A204.1 (cell line): ENCODE results near the gene ILF3.
"Not testable (repeated sequence)": the region's sequence is repeated elsewhere in the genome, so short reads cannot be mapped to it uniquely, and the experiment has no call there.

Source experiments
- FAIRE-seq: peaks from 2 replicates; lab custom pipeline; 2012; peaks lifted over from hg19 to GRCh38; lab: Jason Lieb, UNC

Gene ILF3

DNA sequence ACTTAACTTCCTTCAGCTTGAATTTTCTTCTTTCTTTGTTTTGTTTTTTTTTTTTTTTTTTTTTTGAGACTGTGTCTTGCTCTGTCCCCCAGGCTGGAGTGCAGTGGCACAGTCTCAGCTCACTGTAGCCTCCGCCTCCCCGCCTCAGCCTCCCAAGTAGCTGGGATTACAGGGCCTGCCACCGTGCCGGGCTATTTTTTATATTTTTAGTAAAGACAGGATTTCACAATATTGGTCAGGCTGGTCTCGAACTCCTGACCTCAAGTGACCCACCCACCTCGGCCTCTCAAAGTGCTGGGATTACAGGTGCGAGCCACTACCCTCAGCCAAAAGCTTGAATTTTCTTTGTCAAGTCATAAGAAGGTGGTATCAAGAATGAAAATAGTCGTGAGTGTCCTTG is 21.1 kb downstream of the ILF3 start:
- not testable (repeated sequence) for FAIRE-seq

GRCh38 chr19:10677751-10678150 is 23.6 kb downstream of the ILF3 start:
- no peak for FAIRE-seq

DNA sequence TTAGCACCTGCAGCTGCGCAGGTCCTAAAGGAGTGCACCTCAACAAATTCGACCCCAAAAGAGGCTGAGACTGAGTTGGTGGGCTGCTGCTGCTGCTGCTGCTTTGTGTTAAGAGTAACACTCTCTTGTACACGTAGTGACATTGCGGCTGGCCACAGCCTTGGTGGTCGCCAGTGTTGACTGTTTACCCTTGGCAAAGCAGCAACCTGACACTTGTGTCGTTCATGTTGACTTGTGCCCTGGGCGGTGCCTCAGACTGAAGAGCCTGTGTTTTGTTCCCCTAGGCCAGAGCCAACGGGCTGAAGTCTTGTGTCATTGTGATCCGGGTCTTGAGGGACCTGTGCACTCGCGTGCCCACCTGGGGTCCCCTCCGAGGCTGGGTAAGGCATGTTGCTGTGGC is 24.7 kb downstream of the ILF3 start:
- no peak for FAIRE-seq

DNA sequence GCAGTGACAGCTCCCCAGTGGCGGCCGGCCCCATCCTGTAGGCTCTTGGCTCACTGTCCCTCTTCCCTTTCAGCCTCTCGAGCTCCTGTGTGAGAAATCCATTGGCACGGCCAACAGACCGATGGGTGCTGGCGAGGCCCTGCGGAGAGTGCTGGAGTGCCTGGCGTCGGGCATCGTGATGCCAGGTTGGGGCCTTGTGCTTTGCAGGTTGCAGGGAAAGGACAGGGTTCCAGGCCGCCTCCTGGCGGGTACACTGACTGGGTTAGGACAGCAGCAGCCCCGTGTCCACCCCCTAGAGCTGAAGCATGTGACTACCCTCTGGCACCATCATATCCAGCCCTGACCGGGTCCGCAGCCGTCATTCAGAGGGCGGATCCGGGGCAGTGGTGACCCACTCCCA is 25.6 kb downstream of the ILF3 start:
- FAIRE-seq = no peak

- FAIRE-seq = no peak
Measured at GRCh38 chr19:10680545-10681135, 26.5 kb downstream of the ILF3 start.

GRCh38 chr19:10681658-10682057 is 27.5 kb downstream of the ILF3 start:
- FAIRE-seq = no peak

DNA sequence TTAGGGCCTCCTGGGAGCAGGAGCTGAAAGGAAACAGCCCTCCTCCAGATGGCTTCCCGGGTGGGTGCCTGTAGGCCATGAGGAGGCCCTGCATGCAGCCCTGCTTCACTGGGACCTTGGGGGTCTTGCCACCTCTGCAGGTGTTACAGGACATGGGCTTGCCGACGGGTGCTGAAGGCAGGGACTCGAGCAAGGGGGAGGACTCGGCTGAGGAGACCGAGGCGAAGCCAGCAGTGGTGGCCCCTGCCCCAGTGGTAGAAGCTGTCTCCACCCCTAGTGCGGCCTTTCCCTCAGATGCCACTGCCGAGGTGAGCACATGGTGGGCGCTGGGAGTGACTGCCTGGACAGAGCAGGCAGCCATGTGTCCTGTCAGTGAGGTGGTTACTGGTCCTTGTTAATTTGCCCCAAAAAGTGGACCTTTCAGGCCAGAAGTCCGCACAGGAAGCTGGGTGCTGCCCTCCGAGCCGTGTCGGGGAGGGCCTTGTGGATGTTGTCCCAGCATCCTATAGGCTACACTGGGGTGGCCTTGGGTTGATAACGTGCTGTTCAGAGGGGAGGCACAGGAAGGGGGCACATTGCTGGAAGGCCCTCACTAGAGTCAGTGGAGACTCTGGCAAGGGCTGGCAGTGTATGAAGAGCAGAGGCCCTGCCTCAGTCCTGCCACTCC is 28.4 kb downstream of the ILF3 start:
- no peak for FAIRE-seq

DNA sequence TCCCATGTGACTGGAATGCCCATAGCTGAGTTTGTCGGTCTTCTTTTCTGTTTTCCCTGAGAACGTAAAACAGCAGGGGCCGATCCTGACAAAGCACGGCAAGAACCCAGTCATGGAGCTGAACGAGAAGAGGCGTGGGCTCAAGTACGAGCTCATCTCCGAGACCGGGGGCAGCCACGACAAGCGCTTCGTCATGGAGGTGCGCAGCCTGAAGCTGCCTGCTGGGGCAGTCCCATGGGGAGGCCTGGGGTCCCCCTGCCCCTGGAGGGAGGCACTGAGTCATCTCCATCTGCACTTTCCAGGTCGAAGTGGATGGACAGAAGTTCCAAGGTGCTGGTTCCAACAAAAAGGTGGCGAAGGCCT is 28.9 kb downstream of the ILF3 start:
- FAIRE-seq = no peak

GRCh38 chr19:10683582-10683981 is 29.4 kb downstream of the ILF3 start:
- no peak for FAIRE-seq

GRCh38 chr19:10685210-10685609 is 31.1 kb downstream of the ILF3 start:
- no peak for FAIRE-seq

DNA sequence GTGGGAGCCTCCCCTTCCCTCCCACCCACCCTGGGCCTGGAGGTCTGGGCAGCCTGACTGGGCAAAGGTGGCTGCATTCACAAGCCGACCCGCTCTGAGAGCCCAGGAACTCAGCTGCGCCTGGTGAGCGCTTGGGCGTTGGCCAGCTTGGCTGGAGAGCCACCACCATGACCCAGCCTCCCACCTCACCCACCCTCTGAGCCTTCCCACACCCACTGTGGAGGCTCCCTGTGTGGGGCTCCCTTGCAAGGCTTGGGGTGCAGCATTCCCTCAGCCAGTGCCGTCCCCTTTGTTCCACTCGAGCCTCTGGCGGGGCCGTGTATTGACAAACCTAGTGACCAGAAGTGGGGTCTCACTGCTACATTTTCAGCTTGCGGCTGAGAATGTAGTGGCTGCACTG is 32.0 kb downstream of the ILF3 start:
- no peak for FAIRE-seq

- FAIRE-seq = no peak
Measured at GRCh38 chr19:10686661-10687517, 32.7 kb downstream of the ILF3 start.

- no peak for FAIRE-seq
Measured at GRCh38 chr19:10687518-10688288, 33.6 kb downstream of the ILF3 start.

- FAIRE-seq = no peak
Measured at GRCh38 chr19:10688545-10689280, 34.6 kb downstream of the ILF3 start.

DNA sequence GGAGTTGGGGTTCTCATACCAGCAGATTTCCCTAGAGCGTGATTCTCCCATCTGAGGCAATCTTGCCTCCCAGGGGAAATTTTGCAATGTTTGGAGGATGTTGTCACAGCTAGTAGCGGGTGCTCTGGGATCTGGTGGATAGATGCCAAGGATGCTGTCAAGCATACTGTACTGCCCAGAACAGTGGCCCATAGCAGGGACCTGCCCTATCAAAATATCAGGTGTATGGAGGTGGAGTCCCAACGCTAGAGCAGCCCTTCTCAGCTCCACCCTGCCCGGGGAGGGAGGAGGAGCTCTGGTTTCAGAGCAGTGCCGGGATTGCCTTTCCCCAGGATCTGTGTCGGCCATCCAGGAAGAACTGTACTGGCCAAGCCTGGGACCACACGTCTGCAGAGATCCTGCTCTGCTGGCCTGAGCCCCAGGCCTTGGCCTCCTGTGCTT is 36.2 kb downstream of the ILF3 start:
- FAIRE-seq = no peak

- no peak for FAIRE-seq
Measured at GRCh38 chr19:10691178-10691881, 37.2 kb downstream of the ILF3 start.

DNA sequence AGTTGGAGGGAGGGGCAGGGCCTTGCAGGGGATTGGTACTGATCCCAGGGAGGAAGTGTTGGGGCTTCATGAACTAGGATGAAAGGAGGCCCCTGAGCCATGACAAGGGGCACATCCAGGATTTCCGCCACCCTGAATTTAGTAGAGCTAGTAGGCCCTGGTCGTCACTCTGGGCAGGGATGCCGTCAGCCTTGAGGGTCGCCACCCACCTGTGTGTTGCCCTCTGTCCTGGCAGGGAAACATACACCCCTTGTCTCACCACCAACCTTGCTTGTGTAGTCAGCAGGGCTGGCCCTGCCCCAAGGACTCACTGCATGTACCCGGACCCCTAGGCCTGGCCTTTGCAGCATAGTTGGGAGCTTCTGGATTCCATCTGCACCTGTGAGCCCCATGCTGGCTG is 37.7 kb downstream of the ILF3 start:
- no peak for FAIRE-seq

DNA sequence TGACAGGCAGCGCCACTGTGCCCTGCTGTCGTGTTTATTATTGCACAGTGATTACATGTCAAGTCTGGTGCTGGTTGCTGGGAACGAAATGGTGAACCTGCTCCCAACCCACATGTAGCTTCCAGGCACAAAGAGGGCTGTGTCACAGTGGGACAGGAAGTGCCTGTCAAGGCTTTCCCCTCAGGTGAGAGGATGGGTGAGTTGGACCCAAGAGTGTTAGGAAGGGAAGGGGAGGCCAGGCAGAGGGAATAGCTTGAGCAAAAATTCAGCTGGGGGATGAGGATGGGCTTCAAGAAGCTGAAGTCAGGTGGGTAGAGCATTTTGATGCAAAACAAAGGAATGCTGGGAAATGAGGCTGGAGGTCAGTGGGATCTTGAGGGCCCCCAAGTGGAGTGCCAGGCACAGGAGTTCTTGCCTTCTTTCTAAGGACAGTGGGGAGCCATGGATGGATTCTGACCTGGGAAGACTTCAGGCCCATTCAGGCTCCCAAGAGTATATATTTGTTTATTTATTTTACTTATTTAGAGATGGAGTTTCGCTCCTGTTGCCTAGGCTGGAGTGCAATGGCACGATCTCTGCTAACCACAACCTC is 38.6 kb downstream of the ILF3 start:
- no peak for FAIRE-seq

- no peak for FAIRE-seq
Measured at GRCh38 chr19:10694706-10695307, 40.7 kb downstream of the ILF3 start.
